Activated gamma-delta T cell treated with anti-CD3 and anti-CD28 coated beads, Interleukin-2, amount 50 U/mL, for 16 hours (primary cell): ENCODE measurements around the gene DEAF1.

Source experiments
- DNase-seq: peaks from one replicate; pipeline ENCODE4 v3.0.0-alpha.2; 2020; ENCODE audit warnings: low read depth

The DEAF1 gene

DNA sequence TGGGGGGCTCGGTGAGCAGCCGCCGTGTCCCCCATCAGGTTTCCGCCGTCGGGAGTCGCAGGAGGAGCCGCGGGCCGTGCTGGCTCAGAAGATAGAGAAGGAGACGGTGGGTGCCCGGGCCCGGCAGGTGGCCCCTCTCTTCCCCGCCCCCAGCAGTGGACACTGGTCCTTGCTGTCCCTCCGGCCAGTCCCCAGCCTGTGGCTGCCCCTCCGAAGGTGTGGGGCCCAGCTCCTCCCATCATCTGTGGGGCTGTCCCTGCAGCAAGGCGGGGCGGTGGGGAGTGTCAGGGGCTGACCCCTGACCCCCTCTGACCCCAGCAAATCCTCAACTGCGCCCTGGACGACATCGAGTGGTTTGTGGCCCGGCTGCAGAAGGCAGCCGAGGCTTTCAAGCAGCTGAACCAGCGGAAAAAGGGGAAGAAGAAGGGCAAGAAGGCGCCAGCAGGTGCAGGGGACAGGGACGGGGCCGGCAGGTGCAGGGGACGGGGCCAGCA is 26.3 kb upstream of the DEAF1 start:
- no peak for DNase-seq

DNA sequence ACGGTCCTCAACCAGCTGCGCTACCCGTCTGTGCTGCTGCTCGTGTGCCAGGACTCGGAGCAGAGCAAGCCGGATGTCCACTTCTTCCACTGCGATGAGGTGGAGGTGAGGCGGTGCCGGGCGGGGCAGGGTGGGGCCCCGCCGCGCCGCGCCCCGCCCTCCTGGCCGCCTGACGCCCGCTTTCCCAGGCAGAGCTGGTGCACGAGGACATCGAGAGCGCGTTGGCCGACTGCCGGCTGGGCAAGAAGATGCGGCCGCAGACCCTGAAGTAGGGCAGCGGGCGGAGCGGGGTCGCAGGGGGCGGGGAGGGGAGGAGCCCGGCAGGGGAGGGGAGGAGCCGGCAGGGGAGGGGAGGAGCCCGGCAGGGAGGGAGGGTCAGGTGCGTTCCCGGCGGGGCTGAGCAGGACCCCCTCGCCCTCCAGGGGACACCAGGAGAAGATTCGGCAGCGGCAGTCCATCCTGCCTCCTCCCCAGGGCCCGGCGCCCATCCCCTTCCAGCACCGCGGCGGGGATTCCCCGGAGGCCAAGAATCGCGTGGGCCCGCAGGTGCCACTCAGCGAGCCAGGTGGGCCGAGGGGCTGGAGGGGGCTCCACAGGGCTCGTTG is 25.7 kb upstream of the DEAF1 start:
- DNase-seq = peak; percentile 38

DNA sequence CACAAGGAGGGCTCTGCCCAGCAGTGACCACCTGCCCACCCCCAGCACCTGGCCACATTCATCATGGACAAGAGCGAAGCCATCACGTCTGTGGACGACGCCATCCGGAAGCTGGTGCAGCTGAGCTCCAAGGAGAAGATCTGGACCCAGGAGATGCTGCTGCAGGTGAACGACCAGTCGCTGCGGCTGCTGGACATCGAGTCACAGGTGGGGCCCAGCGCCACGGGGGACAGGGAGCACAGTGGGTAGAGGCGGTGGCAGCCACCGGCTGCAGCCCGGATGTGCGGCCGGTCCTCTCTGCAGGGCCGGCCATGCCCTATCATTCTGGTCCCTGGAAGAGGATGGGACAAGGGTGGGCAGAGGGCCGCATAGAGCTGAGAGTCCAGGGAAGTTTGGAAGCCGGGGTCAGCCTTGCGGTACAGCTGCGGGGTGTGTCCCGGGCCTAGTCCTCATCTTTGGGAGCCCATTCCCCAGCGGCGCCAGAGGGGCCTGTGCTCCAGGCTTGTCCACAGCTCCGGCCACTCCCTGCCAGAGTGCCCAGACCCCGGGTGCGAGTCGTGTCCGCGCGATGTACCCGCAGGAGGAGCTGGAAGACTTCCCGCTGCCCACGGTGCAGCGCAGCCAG is 25.1 kb upstream of the DEAF1 start:
- DNase-seq = no peak

DNA sequence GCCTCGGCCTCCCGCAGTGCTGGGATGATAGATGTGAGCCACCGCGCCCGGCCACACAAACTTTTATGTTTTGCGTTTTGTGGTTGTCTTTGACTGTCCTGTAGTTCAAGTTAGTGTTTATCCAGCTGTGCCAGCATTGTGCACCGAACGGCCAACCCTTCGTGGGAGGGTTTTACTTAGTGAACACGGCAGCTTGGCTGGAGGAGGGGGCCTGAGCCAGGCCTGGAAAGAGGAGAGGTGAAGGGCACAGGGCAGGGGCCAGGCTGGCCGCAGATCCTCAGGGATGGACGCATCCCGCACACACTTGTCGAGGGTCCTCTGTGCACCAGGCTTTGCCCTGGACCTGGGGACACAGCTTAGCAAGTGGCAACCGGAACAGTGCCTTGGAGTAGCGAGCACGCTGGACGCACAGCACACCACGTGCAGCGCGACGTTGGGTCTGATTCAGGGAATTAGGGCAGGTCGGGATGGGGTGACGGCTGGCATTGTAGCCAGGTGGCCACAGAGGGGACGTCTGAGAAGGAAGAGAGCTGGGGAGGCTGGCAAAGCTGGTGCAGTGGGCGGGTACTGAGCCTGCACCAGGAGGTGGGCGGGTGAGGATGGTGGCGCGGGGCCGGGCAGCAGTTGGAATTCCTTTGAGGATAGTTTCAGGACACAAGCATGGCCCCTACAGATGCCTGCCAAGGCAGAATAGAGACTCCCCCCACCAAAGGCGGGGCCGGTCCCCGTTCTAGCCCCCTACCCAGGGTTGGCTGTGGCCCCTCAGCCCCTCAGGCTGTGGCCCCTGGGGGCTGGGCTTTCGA is 24.4 kb upstream of the DEAF1 start:
- no peak for DNase-seq

DNA sequence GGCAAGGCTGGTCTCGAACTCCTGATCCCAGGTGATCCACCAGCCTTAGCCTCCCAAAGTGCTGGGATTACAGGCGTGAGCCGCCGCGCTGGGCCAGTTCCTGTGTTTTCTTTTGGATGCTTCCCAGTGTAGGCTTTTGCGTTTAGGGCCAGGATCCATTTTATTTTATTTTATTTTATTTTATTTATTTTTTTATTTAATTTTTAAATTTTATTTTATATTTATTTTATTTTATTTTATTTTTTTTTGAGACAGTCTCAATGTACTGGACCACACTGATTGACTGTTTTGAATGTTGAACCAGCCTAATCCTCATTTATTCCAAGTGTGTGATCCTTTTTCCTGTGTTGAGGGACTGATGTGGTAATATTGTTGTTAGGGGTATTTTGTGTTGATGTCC is 19.4 kb upstream of the DEAF1 start:
- DNase-seq = no peak

DNA sequence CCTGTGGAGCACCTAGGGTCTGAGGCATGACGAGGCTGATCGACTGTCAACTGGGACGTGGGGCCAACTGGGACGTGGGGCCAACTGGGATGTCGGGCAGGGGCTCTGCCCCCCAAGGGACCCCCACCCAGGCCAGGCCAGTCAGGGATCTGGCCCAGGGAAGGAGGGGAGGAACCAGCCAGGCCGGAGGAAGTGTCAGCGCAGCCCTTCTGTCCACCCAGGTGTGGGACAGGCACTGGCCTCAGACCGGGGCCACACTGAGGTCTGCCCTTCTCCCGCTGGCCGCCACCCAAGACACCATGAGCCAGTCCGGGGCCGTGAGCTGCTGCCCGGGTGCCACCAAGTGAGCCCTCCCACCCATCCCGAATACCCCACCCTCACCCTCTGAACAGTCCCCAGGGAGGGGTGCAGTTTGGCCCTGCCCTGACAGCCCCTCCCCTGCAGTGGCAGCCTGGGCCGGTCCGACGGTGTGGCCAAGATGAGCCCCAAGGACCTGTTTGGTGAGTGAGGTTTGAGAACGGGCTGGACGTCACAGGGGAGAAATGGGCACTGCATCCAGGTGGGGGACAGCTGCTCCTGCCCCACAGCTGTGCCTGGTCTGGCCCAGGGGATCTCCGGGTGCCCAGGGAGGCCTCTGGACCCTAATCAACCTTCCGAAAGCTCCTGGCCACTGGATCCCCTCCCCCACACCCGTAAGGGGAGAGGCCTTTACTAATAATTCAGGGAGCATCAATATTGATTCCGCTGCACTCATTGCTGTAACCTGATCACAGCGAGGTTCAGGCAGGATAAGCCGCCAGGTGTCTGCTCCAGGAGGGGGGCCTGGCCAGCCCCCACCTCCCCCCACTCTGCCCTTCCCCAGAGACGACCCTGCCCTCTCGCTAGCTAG is 14.3 kb upstream of the DEAF1 start:
- DNase-seq = no peak

DNA sequence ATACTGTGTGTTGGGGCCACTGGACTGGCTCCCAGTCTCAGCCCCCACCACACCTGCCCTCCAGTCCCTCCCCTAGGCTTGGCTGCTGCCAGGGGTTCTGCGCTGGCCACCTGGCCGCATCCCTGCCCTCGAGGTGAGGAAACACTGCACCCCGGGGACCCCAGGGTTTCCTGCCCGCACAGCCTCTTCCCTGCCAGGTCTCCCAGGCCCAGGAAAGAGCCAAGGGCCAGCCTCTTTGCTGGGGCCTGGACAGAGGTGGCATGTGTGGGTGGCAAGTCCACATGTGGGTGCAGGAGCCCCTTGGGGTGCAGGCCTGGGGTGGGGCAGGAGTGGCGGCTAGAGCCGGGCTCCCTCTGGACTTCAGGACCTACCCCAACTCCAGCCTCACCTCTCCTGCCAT is 13.5 kb upstream of the DEAF1 start:
- DNase-seq = no peak

DNA sequence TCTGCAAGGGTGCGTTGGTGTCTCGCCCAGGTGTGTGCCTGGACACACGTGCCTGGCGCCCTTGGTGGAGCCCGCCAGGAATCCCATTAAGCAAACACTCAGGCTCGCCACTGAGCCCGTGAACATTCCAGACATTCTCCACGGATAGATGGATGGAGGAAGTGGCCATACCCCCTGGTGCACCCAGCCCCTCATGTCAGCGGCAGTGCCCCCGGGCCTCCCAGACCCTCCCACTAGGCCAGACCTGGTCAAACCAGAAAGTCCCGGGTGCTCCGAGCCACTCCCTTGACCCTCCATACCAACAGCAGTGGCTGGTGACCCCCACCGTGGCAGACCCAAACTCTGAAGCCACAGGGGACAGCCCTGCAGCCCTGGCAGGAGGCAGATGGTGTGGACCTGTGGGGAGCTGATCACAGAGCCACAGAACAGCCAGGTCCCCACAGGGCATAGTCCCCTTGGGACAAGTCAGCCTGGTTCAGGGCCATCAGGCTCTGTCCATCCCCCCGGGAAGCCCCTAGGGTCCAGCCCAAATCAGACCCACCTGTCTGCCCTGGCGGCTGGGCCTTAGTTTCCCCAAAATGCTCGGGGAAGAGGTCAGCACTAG is 12.9 kb upstream of the DEAF1 start:
- no peak for DNase-seq

DNA sequence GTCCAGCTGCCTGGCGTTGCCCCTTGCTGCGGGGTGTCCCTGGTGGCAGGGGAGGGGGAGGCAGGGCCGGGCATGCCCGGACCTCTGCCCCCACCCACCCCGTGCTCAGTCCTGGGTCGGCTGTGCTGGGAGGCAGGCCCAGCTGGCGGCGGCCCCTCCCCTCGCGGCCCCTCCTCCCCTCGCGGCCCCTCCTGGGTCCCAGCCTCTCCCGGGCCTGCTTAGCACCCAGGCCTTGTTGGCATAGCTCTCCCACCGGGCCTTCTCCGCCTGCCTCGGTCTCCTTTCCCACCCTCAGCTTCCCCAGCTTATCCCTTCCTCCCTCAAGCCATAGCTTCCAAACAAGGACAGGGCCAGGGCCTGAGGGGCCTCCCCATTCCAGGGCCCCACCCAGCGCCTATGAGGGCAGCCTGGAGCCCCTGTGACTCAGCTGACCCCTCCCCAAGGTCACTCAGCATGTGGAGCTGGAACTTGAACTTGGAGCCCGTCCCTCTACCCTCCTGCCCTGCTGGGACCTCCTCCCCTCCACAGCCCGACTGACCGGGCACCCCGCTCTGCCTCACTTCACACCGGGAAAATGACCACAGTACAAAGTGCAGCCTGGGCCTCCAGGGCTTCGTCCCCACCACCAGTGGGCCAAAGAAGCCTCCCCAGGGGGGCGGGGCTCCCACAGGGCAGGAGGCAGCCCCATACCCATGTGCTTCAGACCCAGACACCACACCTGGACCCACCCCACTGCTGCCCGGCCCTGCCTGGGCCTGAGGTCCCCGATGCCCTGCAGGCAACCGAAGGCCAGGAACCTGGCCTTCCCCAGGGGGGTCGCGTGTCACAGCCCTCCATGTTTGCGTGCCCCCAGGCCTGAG is 12.2 kb upstream of the DEAF1 start:
- DNase-seq = no peak

DNA sequence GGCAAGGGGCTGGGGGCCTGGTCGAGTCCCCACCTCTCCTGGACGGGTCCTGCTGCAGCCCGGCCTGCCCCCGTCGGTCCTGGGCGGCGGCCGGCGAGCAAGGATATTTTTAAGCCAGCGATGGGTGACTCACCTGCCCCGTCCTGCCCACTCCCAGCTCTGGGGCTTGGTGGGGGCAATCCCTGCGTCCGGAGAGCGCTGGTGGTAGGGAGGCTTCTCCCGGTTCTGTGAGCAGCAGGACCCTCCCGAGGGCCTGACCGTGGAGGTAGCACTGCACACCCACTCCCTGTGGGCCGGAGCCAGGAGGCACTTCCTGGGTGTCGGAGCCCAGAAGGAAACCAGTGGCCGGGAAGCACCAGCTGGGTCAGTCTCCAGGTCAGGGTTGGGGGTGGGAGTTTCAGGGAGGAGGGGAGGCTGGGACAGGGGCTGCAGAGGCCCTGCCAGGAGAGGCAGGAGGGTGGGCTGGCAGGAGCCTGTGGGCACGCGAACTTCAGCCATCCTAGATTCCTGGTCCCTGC is 11.5 kb upstream of the DEAF1 start:
- no peak for DNase-seq

DNA sequence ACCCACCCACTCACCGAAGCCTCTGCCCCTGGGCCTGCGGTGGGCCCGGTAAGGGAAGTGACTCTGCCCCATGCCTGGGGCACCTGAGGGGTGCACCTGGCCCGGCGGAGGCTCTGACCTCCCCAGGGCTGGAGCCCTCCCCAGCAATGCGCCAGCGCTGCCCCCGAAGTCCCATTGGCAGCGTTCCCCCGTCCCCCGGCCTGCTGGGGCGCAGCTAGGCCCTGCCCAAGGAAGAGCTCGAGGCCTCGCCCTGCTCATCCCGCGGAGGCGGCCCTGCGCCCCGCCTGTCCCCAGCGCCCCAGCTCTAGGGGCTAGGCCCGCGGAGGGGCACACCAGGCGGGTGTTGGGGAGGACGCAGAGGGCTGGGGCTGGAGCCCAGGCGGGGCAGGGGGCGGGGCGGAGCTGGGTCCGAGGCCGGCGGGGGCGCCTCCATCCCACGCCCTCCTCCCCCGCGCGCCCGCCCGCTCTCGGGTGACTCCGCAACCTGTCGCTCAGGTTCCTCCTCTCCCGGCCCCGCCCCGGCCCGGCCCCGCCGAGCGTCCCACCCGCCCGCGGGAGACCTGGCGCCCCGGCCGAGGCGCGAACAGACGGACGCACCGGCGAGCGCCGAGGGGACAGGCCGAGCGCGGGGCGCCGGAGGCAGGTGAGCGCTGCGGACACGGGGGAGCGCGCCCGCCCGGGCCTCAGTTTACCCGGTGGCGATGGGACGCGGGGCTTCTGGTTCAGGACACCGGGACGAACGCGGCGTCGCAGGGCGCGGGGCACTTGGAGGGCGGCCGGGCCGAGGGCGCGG is 10.8 kb upstream of the DEAF1 start, which contains the start of gene EPS8L2:
TSS of gene EPS8L2 (plus strand) at position 586 of the 793 bp plus-strand sequence. CDS start 3,177 bp downstream, outside the sequence.
- no peak for DNase-seq

DNA sequence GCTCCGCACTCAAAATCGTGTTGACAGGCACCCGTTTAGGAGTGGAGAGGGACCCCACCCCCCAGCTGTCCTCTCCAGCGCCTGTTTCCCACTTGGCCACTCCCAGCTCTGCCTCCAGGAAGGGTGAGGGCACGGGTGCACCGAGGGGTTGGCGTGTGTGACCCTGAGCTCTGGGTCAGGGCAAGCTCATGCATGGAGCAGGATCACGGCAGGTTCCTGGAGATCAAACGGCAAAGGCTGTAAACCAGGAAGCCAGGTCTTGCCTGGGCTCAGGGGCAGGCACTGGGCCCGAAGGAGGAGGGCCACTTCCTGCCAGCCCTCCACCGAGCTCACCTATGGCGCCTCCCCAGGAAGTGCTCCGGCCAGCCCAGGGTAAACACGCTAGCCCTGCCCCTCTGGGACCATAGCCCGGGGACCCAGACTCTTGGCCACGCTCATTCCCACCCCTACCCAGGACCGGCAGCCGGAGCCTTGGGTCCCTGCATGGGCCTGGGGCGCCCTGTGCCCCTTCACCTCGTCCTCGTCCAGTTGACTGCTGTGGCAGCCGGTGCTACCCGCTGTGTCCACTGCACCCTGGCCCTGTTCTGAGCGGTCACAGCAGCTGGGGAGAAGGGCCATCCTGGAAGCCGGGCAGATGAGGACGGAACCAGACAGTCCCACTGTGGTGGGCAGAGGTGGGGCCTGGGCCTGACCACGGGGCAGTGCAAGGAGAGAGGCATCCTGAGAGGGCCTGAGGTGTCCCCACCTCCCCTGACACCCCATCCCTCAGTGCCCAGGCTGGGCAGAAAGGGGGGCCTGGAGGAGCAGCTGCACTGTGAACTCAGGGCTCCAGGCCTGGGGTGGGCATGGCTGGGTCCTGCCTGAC is 10.0 kb upstream of the DEAF1 start:
- no peak for DNase-seq

DNA sequence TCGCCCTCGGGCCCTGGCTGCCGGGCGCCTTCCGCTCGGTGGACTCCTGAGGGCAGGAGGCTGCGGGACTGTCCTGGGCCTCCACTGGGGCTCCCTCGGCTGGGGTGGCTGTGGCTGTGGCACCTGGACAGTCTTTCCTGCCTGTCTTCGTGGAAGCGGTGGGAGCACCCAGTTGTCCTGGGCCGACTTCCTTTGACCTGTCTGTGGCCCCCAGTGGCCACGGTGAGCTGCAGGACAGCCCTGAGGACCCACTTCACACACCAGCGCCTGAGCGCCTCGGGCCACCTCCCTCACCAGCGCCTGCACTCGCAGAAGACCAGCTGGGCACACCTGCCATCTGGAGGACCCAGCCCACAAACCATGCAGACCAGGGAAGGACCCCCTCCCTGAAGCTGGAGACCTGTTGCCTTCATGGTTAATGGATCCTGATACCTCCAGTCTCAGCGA is 9.2 kb upstream of the DEAF1 start:
- no peak for DNase-seq

DNA sequence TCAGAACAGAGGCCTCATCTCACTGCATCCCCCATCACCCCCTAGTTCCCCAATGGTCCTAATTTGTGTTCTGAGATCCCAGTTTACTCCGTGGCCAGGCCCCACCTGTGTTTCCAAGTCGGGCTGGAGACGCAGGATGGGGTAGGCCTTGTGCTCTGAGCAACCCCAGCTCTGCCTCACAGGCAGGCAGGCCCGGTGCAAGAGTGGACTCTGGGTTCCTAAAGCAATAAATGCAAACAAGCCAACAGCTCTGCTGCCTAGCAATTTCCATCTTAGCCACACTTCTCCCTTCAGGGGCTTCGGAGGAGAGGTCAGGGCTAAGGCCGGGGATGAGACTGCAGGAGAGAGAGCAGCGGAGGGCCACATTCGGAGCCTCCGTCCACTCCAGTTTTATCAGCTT is 8.5 kb upstream of the DEAF1 start:
- DNase-seq = no peak

DNA sequence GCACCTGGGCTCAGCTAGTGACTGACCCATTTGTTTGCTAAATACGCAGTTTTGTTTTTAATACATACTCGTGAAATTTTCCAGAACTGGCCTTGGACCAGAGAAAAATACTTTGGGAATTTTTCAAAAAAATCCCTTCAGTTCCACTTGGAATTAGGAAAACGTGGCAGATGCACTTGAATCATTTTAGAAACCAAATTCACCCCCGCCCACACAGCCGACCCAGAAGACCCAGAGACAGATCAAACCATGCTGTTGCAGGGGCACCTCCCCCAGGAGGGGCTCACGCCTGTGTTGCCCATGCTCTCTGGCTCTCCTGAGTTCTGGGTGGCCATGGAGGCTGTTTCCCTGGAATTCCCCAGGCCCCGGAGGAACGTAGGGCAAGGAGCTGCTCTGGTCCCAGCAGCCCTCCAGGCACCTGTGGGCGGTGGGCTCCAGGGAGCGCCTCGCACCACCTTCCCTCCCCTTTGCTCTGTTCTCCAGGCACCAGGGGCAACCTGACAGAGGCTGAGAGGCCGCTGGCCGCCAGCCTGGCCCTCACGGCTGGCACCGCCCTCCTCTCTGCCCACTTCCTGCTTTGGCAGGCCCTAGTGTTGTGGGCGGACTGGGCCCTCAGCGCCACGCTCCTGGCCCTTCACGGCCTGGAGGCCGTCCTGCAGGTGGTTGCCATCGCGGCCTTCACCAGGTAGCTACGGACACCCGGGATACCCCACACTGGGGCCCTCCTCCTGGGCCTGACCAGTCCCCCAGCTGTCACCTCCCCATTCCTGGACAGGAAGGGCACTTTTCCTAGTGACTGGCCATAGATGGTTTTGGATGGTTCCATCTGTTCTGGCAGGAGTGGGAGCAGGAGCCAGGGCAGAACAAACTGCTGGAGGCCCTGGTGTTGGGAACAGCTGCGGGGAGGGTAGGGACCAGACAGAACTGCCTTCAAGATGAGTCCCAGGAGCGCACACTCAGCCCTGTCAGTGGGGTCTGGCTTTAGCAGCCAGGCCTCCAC is 7.7 kb upstream of the DEAF1 start:
- no peak for DNase-seq

DNA sequence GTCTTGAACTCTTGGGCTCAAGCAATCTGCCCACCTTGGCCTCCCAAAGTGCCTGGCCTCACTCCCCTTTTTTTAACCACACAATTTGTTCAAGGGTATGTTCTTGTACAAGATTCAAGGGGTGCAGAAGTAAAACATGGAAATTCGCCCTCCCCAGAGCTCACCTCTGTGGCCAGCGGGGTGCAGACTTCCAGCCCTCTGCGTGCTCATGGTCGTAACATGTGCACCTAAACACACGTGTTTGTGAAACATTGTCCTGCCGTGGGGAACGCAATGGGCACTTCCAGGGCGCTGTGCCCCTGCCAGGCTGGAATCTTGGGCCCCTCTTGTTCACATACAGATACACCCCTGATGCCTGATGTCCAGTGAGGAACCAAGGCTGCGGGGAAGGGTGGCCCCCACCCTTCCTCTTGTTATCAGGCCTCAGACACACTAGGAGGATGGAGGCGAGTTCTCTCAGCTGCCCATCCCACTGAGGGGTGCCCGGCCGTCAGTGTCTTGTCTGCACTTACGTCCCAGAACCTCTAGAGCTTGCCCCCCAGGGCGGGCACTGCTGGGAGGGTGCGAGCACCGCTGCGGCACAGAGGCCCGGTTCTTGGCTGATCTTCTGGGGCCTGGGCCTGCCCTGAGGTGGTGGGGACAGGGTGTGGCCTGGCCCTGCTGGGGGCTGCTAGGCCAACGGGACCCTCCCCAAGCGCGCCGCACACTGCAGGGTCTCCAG is 6.9 kb upstream of the DEAF1 start:
- DNase-seq = no peak

DNA sequence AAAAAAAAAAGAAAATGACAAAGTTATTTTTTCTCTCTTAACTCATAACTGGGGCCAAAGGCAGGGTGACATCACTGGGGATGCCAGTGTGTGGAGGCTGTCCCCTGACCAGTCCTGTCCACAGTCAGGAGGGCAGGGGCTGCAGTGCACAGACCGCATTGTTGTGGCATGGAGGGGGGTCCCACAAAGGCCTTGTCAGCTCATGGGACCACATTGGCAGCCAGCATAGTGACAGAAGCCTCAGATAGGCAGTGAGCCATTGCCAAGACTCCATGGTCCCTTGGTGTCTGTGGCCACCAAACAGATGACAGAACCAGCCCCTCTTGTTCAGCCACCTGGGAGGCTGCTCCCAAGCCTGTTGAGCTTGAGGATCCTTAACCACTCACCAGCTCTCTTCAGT is 4.7 kb upstream of the DEAF1 start:
- no peak for DNase-seq
